Neural cell (in vitro differentiated cells): ENCODE measurements around the gene KCTD11.

ENCODE experiments used
- CTCF ChIP-seq: fragments of 450-650 bp; IDR thresholded peaks from 2 replicates; pipeline ENCODE4 v1.5.1; 2014; ENCODE audit warnings: antibody characterized with exemption, mild to moderate bottlenecking, moderate library complexity; ENCODE audit not compliant: poor library complexity, severe bottlenecking
- EP300 ChIP-seq: fragments of 450-650 bp; conservative IDR thresholded peaks from 2 replicates; pipeline ENCODE4 v1.6.1; 2014; ENCODE audit warnings: antibody characterized with exemption, mild to moderate bottlenecking, moderate library complexity; ENCODE audit not compliant: poor library complexity, severe bottlenecking
- EZH2 ChIP-seq: fragments of 200-600, 300-800 bp; shearing (Covaris generic), sonication (generic); IDR thresholded peaks from 2 replicates; pipeline ENCODE4 v1.6.1; 2014; ENCODE audit warnings: antibody characterized with exemption, low read length, borderline replicate concordance, mild to moderate bottlenecking; ENCODE audit not compliant: insufficient read depth, poor library complexity, severe bottlenecking
- MXI1 ChIP-seq: fragments of 450-650 bp; conservative IDR thresholded peaks from 2 replicates; pipeline ENCODE4 v1.6.1; 2014; ENCODE audit warnings: antibody characterized with exemption, mild to moderate bottlenecking; ENCODE audit not compliant: poor library complexity, severe bottlenecking
- TAF1 ChIP-seq: IDR thresholded peaks from 2 replicates; pipeline ENCODE4 v1.6.1; 2012; ENCODE audit warnings: low read depth

- TF ChIP-seq EP300 (no peak), CTCF (no peak), TAF1 (no peak), EZH2 (no peak), MXI1 (no peak)
Observed at GRCh38 chr17:7374353-7374752, 22.4 kb downstream of the KCTD11 start.
